Fibroblast of lung (primary cell): ENCODE data around the gene DRD4. TPM values are rescaled to one million over a fixed set of nuclear protein-coding genes. Genes with fewer than 3 reads are reported as not detected.

Experiments
- DNase-seq, 2 donors: peaks; one replicate each; pipeline versions ENCODE4 v3.0.0 to v3.0.0-alpha.2; 2010; ENCODE audit warnings: low read depth in 2 of 2
- H2AFZ ChIP-seq: 2 replicates; pipeline ENCODE4 v1.5.1; 2012; ENCODE audit warnings: low read length, control low read depth, inconsistent platforms
- H3K27ac ChIP-seq: 2 replicates; pipeline ENCODE4 v1.5.1; 2011; ENCODE audit warnings: low read length, control low read depth; ENCODE audit not compliant: insufficient read depth
- H3K27me3 ChIP-seq: 2 replicates; pipeline ENCODE4 v1.5.1; 2011; ENCODE audit warnings: mild to moderate bottlenecking, low read length; ENCODE audit not compliant: control insufficient read depth, insufficient read depth
- H3K36me3 ChIP-seq: 2 replicates; pipeline ENCODE4 v1.5.1; 2011; ENCODE audit warnings: low read length; ENCODE audit not compliant: control insufficient read depth, insufficient read depth
- H3K4me1 ChIP-seq: 2 replicates; pipeline ENCODE4 v1.5.1; 2011; ENCODE audit warnings: low read length; ENCODE audit not compliant: control insufficient read depth, insufficient read depth; ENCODE audit errors: extremely low read depth
- H3K4me2 ChIP-seq: 2 replicates; pipeline ENCODE4 v1.5.1; 2011; ENCODE audit warnings: low read length, control low read depth; ENCODE audit not compliant: insufficient read depth; ENCODE audit errors: extremely low read depth
- H3K4me3 ChIP-seq, 4 experiments: fragments of 200-600 bp in 1 of 4; sonication (generic) in 1 of 4; replicated peaks in 1 of 4; 2 replicates each; pipeline ENCODE4 v1.5.1; 2011 to 2016; ENCODE audit warnings: low read length in 4 of 4, low read depth in 3 of 4, mild to moderate bottlenecking in 3 of 4, control low read depth in 2 of 4, inconsistent platforms in 1 of 4, mixed read lengths in 1 of 4; ENCODE audit not compliant: insufficient read depth in 1 of 4; ENCODE audit errors: control extremely low read depth in 1 of 4
- H3K79me2 ChIP-seq: 2 replicates; pipeline ENCODE4 v1.5.1; 2012; ENCODE audit warnings: mild to moderate bottlenecking, low read length, inconsistent platforms; ENCODE audit not compliant: control insufficient read depth, insufficient read depth
- H3K9ac ChIP-seq: 2 replicates; pipeline ENCODE4 v1.5.1; 2011; ENCODE audit warnings: mild to moderate bottlenecking, low read length, control low read depth; ENCODE audit not compliant: insufficient read depth
- H3K9me3 ChIP-seq: 2 replicates; pipeline ENCODE4 v1.5.1; 2012; ENCODE audit warnings: low read depth, low read length; ENCODE audit not compliant: control insufficient read depth, insufficient read depth
- H4K20me1 ChIP-seq: 2 replicates; pipeline ENCODE4 v1.5.1; 2011; ENCODE audit warnings: low read length; ENCODE audit not compliant: control insufficient read depth, insufficient read depth; ENCODE audit errors: extremely low read depth
- EZH2 ChIP-seq: IDR thresholded peaks from 2 replicates; pipeline ENCODE4 v1.5.1; 2012; ENCODE audit warnings: low read length, control low read depth, mild to moderate bottlenecking; ENCODE audit errors: missing control alignments
- polyA plus RNA-seq, 2 donors: library from polyadenylated mRNA; depleted of rRNA in 1 of 2; stranded (reverse) in 1 of 2; unstranded in 1 of 2; fragments of >200 nt; gene quantifications; 2 replicates each; pipeline ENCODE4 v1.2.1, GENCODE V29; 2011 to 2012; ENCODE audit warnings: missing spikeins in 1 of 2
- total RNA-seq: library from RNA; depleted of rRNA; stranded (reverse); fragments of >200 nt; gene quantifications from 2 replicates; pipeline ENCODE4 v1.2.1, GENCODE V29; 2014
- TF ChIP-seq, protein P1 (sequence below), 2 donors: IDR thresholded peaks in 1 of 2; conservative IDR thresholded peaks in 1 of 2; 1 replicate in 1 of 2; 2 replicates in 1 of 2; pipeline ENCODE4 v1.5.1; 2011 to 2012; ENCODE audit warnings: low read length in 2 of 2, control low read depth in 1 of 2, inconsistent platforms in 1 of 2, low read depth in 1 of 2, mild to moderate bottlenecking in 1 of 2

The DRD4 gene
- total and polyA plus RNA-seq, 2 donors (not counting 1 experiment from before 2014, with no cell fraction given) = 0.17 TPM; not detected in 1

DNA sequence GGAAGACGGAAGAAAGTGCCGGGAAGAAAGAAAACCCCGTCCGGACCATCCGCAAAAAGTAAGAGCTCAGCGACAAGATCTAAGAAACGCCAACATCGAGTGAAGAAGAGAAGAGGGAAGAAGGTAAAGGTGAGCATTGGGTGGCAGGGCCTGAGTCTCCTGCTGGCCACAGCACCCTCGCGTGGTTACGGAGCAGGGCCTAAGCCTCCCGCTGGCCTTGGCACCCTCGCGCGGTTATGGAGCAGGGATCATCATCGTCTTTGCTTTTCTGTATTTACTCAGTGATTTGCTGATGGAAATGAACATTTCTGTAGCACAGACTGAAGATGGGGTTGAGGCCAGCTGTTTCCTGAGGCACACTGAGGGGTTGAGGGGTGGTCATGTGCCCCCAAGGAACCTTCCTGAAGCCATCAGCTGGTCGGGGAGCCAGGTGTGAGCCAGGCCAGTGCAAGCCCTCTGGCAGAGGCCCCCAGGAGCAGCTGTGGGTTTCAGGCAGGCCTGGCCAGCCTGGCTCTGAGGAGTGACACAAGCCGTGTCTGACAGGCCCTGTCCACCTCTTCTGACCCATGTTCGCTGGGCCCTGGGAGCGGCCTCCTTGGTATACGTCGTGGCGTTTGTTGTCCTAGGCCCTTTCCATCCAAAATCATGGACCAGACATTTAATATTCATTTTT, 35.4 kb upstream of the DRD4 start:
- no peaks in the 10 kb centered on the region for H3K4me1 ChIP-seq
- no peaks in the 10 kb centered on the region for H3K9me3 ChIP-seq
- H3K9ac ChIP-seq = no peak overlapping the region
- H3K36me3 ChIP-seq = peaks cover 38% of the 10 kb centered on the region
- no peaks in the 10 kb centered on the region for H4K20me1 ChIP-seq
- no peak overlapping the region for H3K4me3 ChIP-seq
- H3K27ac ChIP-seq = no peak overlapping the region
- no peak overlapping the region for H3K4me2 ChIP-seq
- DNase-seq = no peak
- no peak overlapping the region for H2AFZ ChIP-seq
- no peaks in the 10 kb centered on the region for H3K27me3 ChIP-seq
- TF ChIP-seq EZH2 = no peak
- TF ChIP-seq, protein P1, sequence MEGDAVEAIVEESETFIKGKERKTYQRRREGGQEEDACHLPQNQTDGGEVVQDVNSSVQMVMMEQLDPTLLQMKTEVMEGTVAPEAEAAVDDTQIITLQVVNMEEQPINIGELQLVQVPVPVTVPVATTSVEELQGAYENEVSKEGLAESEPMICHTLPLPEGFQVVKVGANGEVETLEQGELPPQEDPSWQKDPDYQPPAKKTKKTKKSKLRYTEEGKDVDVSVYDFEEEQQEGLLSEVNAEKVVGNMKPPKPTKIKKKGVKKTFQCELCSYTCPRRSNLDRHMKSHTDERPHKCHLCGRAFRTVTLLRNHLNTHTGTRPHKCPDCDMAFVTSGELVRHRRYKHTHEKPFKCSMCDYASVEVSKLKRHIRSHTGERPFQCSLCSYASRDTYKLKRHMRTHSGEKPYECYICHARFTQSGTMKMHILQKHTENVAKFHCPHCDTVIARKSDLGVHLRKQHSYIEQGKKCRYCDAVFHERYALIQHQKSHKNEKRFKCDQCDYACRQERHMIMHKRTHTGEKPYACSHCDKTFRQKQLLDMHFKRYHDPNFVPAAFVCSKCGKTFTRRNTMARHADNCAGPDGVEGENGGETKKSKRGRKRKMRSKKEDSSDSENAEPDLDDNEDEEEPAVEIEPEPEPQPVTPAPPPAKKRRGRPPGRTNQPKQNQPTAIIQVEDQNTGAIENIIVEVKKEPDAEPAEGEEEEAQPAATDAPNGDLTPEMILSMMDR (conservative IDR thresholded peaks at IDR 0.05 in 1 of 2, IDR thresholded peaks at IDR 0.05 in 1 of 2; ENCODE audit: low read depth in 1 of 2, low read length in 2 of 2) = no peak
- peaks cover 1% of the 10 kb centered on the region for H3K79me2 ChIP-seq

- no peak for TF ChIP-seq EZH2
- TF ChIP-seq, protein P1 (conservative IDR thresholded peaks at IDR 0.05 in 1 of 2, IDR thresholded peaks at IDR 0.05 in 1 of 2; ENCODE audit: low read depth in 1 of 2, low read length in 2 of 2) = no peak
Observed at GRCh38 chr11:603154-603553, 33.9 kb upstream of the DRD4 start.

DNA sequence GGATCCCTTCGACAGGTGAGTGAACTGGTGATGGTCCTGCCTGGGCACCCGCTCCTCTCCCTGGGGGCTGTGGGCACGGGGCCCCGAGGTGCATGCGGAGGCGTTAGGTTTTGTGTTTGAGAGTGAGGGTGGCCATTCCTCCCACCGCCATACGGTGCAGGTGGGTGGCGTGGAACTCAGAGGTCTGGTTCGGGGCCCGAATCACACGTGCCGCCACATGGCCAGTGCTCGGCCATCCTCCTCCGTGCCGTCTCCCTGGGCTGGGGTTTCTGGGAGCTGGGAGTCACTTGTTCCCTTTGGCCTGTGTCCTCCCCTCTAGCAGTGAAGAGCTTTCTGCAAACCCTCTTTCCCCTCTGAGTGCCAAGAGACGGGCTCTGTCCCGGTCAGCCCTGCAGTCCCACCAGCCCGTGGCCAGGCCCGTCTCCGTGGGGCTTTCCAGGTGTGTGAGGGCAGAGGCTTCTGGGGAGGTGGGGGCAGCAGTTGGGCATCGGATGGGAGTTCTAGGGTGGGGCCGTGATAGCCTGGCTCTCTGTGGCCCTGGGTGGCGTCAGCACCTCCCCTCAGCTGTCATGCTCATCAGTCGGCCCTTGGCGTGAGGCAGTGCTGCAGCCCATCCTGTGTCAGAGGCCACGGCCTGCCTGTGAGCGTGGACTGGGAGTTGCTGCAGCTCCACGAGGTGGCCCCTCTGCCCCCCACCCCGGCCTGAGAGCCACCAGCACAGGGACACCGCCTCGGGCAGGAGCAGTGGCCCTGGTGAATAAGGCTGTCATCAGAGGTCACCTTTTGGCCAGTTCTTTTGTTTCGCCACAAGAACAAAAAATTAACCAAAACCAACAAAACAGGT, 31.6 kb upstream of the DRD4 start:
- H3K79me2 ChIP-seq = no peaks in the 10 kb centered on the region
- no peak overlapping the region for H3K4me2 ChIP-seq
- no peak overlapping the region for H3K27ac ChIP-seq
- H3K9ac ChIP-seq = no peak overlapping the region
- DNase-seq = no peak
- TF ChIP-seq, protein P1 (conservative IDR thresholded peaks at IDR 0.05 in 1 of 2, IDR thresholded peaks at IDR 0.05 in 1 of 2; ENCODE audit: low read depth in 1 of 2, low read length in 2 of 2) = no peak
- TF ChIP-seq EZH2 = no peak
- H3K36me3 ChIP-seq = peaks cover 55% of the 10 kb centered on the region
- no peak overlapping the region for H2AFZ ChIP-seq
- no peaks in the 10 kb centered on the region for H3K27me3 ChIP-seq
- no peaks in the 10 kb centered on the region for H3K4me1 ChIP-seq
- no peaks in the 10 kb centered on the region for H4K20me1 ChIP-seq
- no peaks in the 10 kb centered on the region for H3K9me3 ChIP-seq
- no peak overlapping the region for H3K4me3 ChIP-seq

More at GRCh38 chr11:603154-603553, 33.9 kb upstream of the DRD4 start:
- peaks cover 42% of the 10 kb centered on the region for H3K36me3 ChIP-seq
- no peak for DNase-seq
- no peaks in the 10 kb centered on the region for H4K20me1 ChIP-seq
- no peak overlapping the region for H3K4me3 ChIP-seq
- no peaks in the 10 kb centered on the region for H3K27me3 ChIP-seq
- H3K4me2 ChIP-seq = no peak overlapping the region
- H2AFZ ChIP-seq = no peak overlapping the region
- no peaks in the 10 kb centered on the region for H3K79me2 ChIP-seq
- H3K27ac ChIP-seq = no peak overlapping the region
- H3K4me1 ChIP-seq = no peaks in the 10 kb centered on the region
- no peak overlapping the region for H3K9ac ChIP-seq
- no peaks in the 10 kb centered on the region for H3K9me3 ChIP-seq
